ENCODE results near the gene BBC3.
"Not testable (repeated sequence)": the region's sequence is repeated elsewhere in the genome, so short reads cannot be mapped to it uniquely, and the experiment has no call there.

The BBC3 gene

GRCh38 chr19:47230921-47231214, at the start of gene BBC3:
TSS of gene BBC3 (minus strand) at chr19:47231199. CDS start at chr19:47228431, 2,768 bp downstream.
- DNase-seq: no peak

GRCh38 chr19:47280183-47280797, 49.3 kb upstream of the BBC3 start:
- DNase-seq: no peak

- DNase-seq: not testable (repeated sequence)
These were observed 45.5 kb upstream of the BBC3 start for GRCh38 chr19:47276513-47276912.

- no peak for DNase-seq
These were observed 44.9 kb upstream of the BBC3 start for GRCh38 chr19:47275791-47276461.

GRCh38 chr19:47274891-47275761, 44.1 kb upstream of the BBC3 start:
- DNase-seq: peak in 6 of 56 donors; percentile 3 to 48 (median 38)

GRCh38 chr19:47274071-47274890, 43.3 kb upstream of the BBC3 start, which contains the start of gene INAFM1:
TSS of gene INAFM1 (plus strand) at chr19:47274885. CDS start at chr19:47274920, 35 bp downstream.
- peak; percentile 31 to 98 (median 92) for DNase-seq

GRCh38 chr19:47273313-47274070, 42.5 kb upstream of the BBC3 start:
- peak in 55 of 56 donors; percentile 47 to 93 (median 83) for DNase-seq

- DNase-seq: peak in 14 of 56 donors; percentile 41 to 69 (median 56)
These were observed 41.7 kb upstream of the BBC3 start for GRCh38 chr19:47272448-47273312.

GRCh38 chr19:47271949-47272348, 41.0 kb upstream of the BBC3 start:
- no peak for DNase-seq

- no peak for DNase-seq
These were observed 39.4 kb upstream of the BBC3 start for GRCh38 chr19:47270408-47270807.

- DNase-seq: no peak
These were observed 38.6 kb upstream of the BBC3 start for GRCh38 chr19:47269596-47269995.

- DNase-seq: no peak
These were observed 37.0 kb upstream of the BBC3 start for GRCh38 chr19:47268028-47268427.

GRCh38 chr19:47267350-47267759, 36.4 kb upstream of the BBC3 start:
- DNase-seq: peak in 51 of 56 donors; percentile 12 to 93 (median 65)

- no peak for DNase-seq
These were observed 35.5 kb upstream of the BBC3 start for GRCh38 chr19:47266401-47266941.

- no peak for DNase-seq
These were observed 33.6 kb upstream of the BBC3 start for GRCh38 chr19:47264629-47265028.

GRCh38 chr19:47261946-47262793, 31.2 kb upstream of the BBC3 start:
- DNase-seq: not testable (repeated sequence)

GRCh38 chr19:47260476-47260875, 29.5 kb upstream of the BBC3 start:
- DNase-seq: no peak

- no peak for DNase-seq
These were observed 28.0 kb upstream of the BBC3 start for GRCh38 chr19:47258895-47259555.
